ENCODE measurements around the gene IFT88. TPM values are rescaled to one million over a fixed set of nuclear protein-coding genes. Genes with fewer than 3 reads are reported as not detected.

The IFT88 gene
- total RNA-seq, 1 experiment from 2014 or later = 12.1 TPM

DNA sequence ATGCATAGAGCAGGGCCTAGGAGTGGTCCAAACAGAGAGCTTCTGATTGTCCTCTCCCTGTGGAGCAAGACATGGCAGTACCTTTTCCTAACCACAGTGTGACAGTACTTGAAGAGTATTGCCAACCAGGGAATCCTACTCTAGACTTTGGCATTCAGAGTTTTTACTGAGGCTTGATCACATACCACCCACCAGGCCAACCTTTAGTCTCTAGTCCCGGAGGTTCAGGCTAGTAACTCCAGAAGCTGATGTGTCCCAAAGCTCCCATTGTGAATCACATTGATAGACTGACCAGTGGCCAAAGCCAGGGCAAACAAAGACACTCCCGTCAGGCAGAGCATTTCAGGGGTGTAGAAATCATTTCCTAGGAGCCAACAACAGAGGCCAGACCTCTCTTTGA, 18.4 kb downstream of the IFT88 start:
- H3K4me3 Mint-ChIP-seq (ENCODE audit: unreplicated experiment) = no peak overlapping the region
- CTCF ChIA-PET = no interaction called here
- no peak overlapping the region for H3K27ac Mint-ChIP-seq (ENCODE audit: unreplicated experiment)
- no peaks in the 10 kb centered on the region for H3K4me1 Mint-ChIP-seq (ENCODE audit: low read depth, unreplicated experiment)
- Histone ChIP-seq H3K9me3 (peaks cover 15% of the 10 kb centered on the region), H3K36me3 (ENCODE audit: control insufficient read depth, insufficient read depth, low read length) (0 out of 2 replicates have a peak, but pooled peaks cover 3% of the 10 kb centered on the region), H3K4me1 (no peaks in the 10 kb centered on the region), H3K4me3 (ENCODE audit: low read depth, low read length) (no peak overlapping the region), H3K27me3 (replicated peaks; ENCODE audit: control insufficient read depth, insufficient read depth, low read length) (no peaks in the 10 kb centered on the region)
- BruUV-seq (replicated peaks) = no TSS peak
- no peaks in the 10 kb centered on the region for H3K27me3 Mint-ChIP-seq (ENCODE audit: insufficient read depth, unreplicated experiment)
- no peak for DNase-seq
- intact Hi-C loops (cut with micrococcal nuclease; ENCODE audit: unreplicated experiment) = no loop called here
- H3K9me3 Mint-ChIP-seq (ENCODE audit: unreplicated experiment) = peaks cover 23% of the 10 kb centered on the region
- POLR2A ChIA-PET = no interaction called here
- peaks cover 21% of the 10 kb centered on the region for H3K36me3 Mint-ChIP-seq (ENCODE audit: insufficient read depth, unreplicated experiment)
- TF ChIP-seq, protein P1, sequence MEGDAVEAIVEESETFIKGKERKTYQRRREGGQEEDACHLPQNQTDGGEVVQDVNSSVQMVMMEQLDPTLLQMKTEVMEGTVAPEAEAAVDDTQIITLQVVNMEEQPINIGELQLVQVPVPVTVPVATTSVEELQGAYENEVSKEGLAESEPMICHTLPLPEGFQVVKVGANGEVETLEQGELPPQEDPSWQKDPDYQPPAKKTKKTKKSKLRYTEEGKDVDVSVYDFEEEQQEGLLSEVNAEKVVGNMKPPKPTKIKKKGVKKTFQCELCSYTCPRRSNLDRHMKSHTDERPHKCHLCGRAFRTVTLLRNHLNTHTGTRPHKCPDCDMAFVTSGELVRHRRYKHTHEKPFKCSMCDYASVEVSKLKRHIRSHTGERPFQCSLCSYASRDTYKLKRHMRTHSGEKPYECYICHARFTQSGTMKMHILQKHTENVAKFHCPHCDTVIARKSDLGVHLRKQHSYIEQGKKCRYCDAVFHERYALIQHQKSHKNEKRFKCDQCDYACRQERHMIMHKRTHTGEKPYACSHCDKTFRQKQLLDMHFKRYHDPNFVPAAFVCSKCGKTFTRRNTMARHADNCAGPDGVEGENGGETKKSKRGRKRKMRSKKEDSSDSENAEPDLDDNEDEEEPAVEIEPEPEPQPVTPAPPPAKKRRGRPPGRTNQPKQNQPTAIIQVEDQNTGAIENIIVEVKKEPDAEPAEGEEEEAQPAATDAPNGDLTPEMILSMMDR (IDR thresholded peaks at IDR 0.05; ENCODE audit: insufficient read depth in 1 of 2, low read depth in 1 of 2, low read length in 1 of 2, severe bottlenecking in 1 of 2, unreplicated experiment in 1 of 2) = no peak

DNA sequence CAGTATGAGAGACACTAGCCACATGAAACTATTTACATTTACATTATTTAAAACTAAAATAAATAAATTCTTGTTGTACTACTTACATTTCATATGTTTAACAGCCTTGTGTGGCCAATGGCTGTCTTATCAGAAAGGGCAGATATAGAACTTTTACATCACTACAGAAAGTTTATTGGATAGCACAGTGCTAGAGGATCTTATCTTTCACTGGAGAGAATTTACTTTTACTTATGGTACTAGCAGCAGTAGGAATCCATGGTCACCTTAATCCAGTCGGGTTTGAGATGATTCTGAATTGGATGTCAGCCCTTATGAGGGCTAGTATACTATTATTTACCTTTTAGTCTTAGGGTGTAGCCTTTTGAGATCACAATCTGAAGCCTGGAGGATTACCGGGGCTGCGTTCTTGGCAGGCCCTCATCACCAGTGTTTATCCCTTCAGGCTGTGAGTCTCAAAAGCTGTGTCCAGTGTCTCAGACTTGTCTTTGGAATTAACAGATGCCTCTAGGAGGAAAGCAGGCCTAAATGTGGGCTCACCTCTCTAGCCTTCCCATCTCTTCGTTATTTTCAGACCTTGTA, 21.7 kb downstream of the IFT88 start:
- Mint-ChIP-seq H3K36me3 (ENCODE audit: insufficient read depth, unreplicated experiment) (peaks cover 17% of the 10 kb centered on the region), H3K27me3 (ENCODE audit: insufficient read depth, unreplicated experiment) (no peaks in the 10 kb centered on the region), H3K4me3 (ENCODE audit: unreplicated experiment) (no peak overlapping the region), H3K27ac (ENCODE audit: unreplicated experiment) (no peak overlapping the region), H3K4me1 (ENCODE audit: low read depth, unreplicated experiment) (no peaks in the 10 kb centered on the region), H3K9me3 (ENCODE audit: unreplicated experiment) (peaks cover 14% of the 10 kb centered on the region)
- TF ChIP-seq, protein P1 (IDR thresholded peaks at IDR 0.05; ENCODE audit: insufficient read depth in 1 of 2, low read depth in 1 of 2, low read length in 1 of 2, severe bottlenecking in 1 of 2, unreplicated experiment in 1 of 2) = no peak
- H3K27me3 ChIP-seq (replicated peaks; ENCODE audit: control insufficient read depth, insufficient read depth, low read length) = no peaks in the 10 kb centered on the region
- POLR2A ChIA-PET = no interaction called here
- H3K36me3 ChIP-seq (ENCODE audit: control insufficient read depth, insufficient read depth, low read length) = peaks cover 3% of the 10 kb centered on the region; the same call in 1 of the 2 replicates
- CTCF ChIA-PET = no interaction called here
- H3K4me1 ChIP-seq = no peaks in the 10 kb centered on the region
- intact Hi-C loops (cut with micrococcal nuclease; ENCODE audit: unreplicated experiment) = no loop called here
- no peak overlapping the region for H3K4me3 ChIP-seq (ENCODE audit: low read depth, low read length)
- BruUV-seq (replicated peaks) = no TSS peak
- H3K9me3 ChIP-seq = peaks cover 14% of the 10 kb centered on the region
- no peak for DNase-seq

DNA sequence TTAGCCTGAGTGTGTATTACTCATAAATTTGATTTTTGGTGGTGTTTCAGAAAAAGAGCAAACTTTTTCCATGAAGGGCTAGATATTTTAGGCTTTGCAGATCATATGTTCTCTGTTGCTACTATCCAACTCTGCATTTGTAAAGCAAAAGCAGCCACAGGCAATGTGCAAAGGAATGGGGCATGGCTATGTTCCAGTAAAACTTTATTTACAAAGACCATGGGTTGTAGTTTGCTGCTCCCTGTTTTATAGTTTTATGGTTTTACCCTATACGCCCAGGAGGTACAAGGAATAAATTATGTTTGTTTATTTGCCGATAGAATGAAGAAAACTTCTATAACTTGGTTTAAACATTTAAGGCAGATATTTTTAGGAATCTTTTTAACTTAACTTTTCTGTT, 23.6 kb downstream of the IFT88 start:
- no peak overlapping the region for H3K4me3 ChIP-seq (ENCODE audit: low read depth, low read length)
- H3K36me3 ChIP-seq (ENCODE audit: control insufficient read depth, insufficient read depth, low read length) = no peaks in the 10 kb centered on the region; the same call in 1 of the 2 replicates
- TF ChIP-seq, protein P1 (IDR thresholded peaks at IDR 0.05; ENCODE audit: insufficient read depth in 1 of 2, low read depth in 1 of 2, low read length in 1 of 2, severe bottlenecking in 1 of 2, unreplicated experiment in 1 of 2) = no peak
- BruUV-seq (replicated peaks) = no TSS peak
- Mint-ChIP-seq H3K27ac (ENCODE audit: unreplicated experiment) (no peak overlapping the region), H3K36me3 (ENCODE audit: insufficient read depth, unreplicated experiment) (peaks cover 6% of the 10 kb centered on the region), H3K27me3 (ENCODE audit: insufficient read depth, unreplicated experiment) (no peaks in the 10 kb centered on the region), H3K4me3 (ENCODE audit: unreplicated experiment) (no peak overlapping the region), H3K4me1 (ENCODE audit: low read depth, unreplicated experiment) (no peaks in the 10 kb centered on the region), H3K9me3 (ENCODE audit: unreplicated experiment) (no peaks in the 10 kb centered on the region)
- H3K4me1 ChIP-seq = no peaks in the 10 kb centered on the region
- POLR2A ChIA-PET = no interaction called here
- intact Hi-C loops (cut with micrococcal nuclease; ENCODE audit: unreplicated experiment) = no loop called here
- no peaks in the 10 kb centered on the region for H3K9me3 ChIP-seq
- no peak for DNase-seq
- CTCF ChIA-PET = no interaction called here
- no peaks in the 10 kb centered on the region for H3K27me3 ChIP-seq (replicated peaks; ENCODE audit: control insufficient read depth, insufficient read depth, low read length)

Measured in Caco-2 (cell line).